Ishikawa (cell line): ENCODE results near the gene ZBTB46.

ENCODE experiments used
- CREB1 ChIP-seq: IDR thresholded peaks from 2 replicates; pipeline ENCODE4 v1.6.1; 2012; ENCODE audit warnings: low read depth
- REST ChIP-seq: IDR thresholded peaks from 2 replicates; pipeline ENCODE4 v1.6.1; 2012; ENCODE audit warnings: low read depth, mild to moderate bottlenecking
- USF1 ChIP-seq: IDR thresholded peaks from 2 replicates; pipeline ENCODE4 v1.6.1; 2012

DNA sequence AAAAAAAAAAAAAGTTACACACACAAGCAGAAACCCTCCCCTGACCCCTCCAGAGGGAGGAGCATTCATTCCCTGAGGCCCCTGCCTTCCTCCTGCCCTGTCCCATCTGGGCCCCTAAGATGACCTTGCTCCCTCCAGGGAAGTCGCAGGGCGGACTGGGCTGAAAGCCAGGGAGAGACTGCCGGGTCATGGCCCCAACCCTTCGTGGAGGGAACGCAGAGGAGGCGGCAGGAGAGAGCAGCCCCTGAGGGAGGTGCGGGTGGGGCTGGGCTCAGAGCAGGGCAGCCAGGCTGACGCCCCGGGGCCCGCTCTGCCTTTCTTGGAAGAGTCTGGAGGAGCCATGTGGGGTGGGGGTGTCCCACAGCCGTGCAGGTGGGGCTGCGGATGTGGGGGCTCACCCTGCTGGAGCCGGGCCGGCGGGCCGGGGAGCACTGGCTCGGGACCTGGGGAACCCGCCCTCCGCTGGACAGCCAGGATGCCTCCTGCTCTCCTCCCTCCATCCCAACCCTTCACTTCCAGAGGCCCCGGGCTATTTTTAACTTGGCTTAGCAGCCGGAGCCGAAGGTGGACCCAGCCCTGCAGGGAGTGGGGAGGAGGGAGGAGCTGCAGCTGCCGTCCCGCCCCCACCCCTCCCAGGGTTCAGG lies 15.2 kb upstream of the ZBTB46 start:
- TF ChIP-seq USF1, result no peak
- TF ChIP-seq CREB1, result no peak
- no peak for TF ChIP-seq REST
